ENCODE data around the gene MYO15B.

Gene MYO15B

DNA sequence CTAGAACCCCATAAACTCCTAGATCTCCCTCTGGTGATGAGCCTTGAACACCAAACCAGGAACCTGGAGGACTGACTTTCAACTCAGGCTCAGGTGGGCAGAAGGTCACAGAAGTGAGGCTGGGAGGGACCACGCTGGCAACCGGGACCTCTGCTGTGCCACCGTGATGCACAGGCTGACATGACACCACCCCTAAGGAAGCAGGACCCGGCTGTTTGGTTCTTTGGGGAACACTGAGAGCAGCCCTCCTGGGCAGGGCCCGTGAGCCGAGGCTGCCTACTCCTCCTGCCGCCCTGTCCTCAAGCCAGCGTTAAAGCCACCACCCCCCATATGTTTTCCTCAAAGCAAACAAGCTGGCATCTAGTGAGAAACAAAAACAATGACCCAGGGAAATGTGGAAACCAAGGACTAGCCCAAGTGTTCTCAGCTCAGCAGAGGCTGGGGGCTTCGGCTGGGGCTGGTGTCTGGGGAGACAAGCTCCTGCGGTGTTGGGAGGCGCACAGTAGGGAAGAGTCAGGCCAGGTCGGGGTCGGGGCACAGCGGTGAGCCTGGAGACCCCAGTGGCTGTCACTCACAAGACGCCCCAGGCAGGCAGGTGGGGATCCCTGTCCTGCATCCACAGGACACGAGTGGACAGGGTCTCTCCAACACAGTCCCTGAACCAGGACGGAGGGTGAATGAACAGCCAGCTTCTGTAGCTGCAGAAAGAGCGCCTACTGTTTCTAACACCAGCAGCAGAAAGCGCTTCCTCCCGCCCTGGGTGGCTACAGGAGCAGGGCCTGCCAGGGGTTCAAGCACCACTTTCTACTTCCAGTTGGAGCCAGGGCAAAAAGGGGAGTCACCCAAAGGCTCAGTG is 47.4 kb downstream of the MYO15B start:
- H3K9me2 ChIP-seq (replicated peaks; ENCODE audit: control insufficient read depth, low read length) = no peaks in the 10 kb centered on the region
- peaks cover 37% of the 10 kb centered on the region for H3K36me3 ChIP-seq (ENCODE audit: control insufficient read depth, low read length)
- no peak overlapping the region for H3K4me2 ChIP-seq (ENCODE audit: low read length)
- H3K9me3 ChIP-seq (ENCODE audit: control insufficient read depth, insufficient read depth, low read length) = no peaks in the 10 kb centered on the region
- no peak for TF ChIP-seq EZH2phosphoT487 (IDR thresholded peaks at IDR 0.05; ENCODE audit: borderline replicate concordance, low read length)
- TF ChIP-seq, protein P1, sequence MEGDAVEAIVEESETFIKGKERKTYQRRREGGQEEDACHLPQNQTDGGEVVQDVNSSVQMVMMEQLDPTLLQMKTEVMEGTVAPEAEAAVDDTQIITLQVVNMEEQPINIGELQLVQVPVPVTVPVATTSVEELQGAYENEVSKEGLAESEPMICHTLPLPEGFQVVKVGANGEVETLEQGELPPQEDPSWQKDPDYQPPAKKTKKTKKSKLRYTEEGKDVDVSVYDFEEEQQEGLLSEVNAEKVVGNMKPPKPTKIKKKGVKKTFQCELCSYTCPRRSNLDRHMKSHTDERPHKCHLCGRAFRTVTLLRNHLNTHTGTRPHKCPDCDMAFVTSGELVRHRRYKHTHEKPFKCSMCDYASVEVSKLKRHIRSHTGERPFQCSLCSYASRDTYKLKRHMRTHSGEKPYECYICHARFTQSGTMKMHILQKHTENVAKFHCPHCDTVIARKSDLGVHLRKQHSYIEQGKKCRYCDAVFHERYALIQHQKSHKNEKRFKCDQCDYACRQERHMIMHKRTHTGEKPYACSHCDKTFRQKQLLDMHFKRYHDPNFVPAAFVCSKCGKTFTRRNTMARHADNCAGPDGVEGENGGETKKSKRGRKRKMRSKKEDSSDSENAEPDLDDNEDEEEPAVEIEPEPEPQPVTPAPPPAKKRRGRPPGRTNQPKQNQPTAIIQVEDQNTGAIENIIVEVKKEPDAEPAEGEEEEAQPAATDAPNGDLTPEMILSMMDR (IDR thresholded peaks at IDR 0.05; ENCODE audit: low read depth, low read length, poor library complexity, severe bottlenecking) = no peak
- H3K4me3 ChIP-seq (ENCODE audit: low read length) = no peak overlapping the region
- no peaks in the 10 kb centered on the region; the same call in 1 of the 2 replicates for H3K79me2 ChIP-seq (ENCODE audit: control insufficient read depth, low read length)
- H4K20me1 ChIP-seq (ENCODE audit: control insufficient read depth, insufficient read depth, low read depth, low read length) = no peaks in the 10 kb centered on the region
- peaks cover 21% of the 10 kb centered on the region for H3K4me1 ChIP-seq (ENCODE audit: control insufficient read depth, low read length)
- H3K27ac ChIP-seq (ENCODE audit: low read depth, low read length) = no peak overlapping the region
- H3K27me3 ChIP-seq (ENCODE audit: control insufficient read depth, low read length) = no peaks in the 10 kb centered on the region
- no peaks in the 10 kb centered on the region for H3F3A ChIP-seq (ENCODE audit: control insufficient read depth, insufficient read depth)

DNA sequence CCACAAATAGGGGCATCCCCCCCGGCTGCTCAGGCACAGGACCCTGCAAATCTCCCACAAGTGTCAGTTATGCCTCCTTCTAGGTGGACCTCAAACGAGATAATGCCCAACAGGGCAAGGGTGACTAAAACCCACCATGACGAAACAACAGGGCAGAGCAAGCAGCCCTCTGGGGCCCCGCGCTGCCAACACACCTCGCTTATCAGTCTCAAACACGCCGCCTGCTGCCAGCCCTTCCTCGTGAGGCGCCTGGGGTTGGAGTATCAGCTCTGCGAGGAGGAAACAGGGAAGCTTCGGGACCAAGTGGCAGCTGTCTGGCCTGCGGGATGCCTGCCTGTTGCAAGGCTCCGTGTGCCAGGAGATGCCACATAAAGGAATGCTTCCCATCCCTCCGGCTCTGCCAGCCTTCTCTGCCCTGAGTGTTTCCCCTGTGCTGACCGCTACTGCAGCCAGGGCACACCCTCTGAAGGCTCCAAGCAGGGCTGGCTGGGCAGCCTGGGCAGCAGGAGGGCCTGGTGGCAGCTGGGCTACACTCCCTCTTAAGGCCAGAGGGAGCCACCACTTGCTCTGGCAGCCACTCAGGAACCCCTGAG is 48.1 kb downstream of the MYO15B start:
- H3K4me3 ChIP-seq (ENCODE audit: low read length) = no peak overlapping the region
- H3K36me3 ChIP-seq (ENCODE audit: control insufficient read depth, low read length) = peaks cover 35% of the 10 kb centered on the region
- no peaks in the 10 kb centered on the region for H3K9me2 ChIP-seq (replicated peaks; ENCODE audit: control insufficient read depth, low read length)
- no peaks in the 10 kb centered on the region for H3K27me3 ChIP-seq (ENCODE audit: control insufficient read depth, low read length)
- no peaks in the 10 kb centered on the region for H4K20me1 ChIP-seq (ENCODE audit: control insufficient read depth, insufficient read depth, low read depth, low read length)
- H3K4me2 ChIP-seq (ENCODE audit: low read length) = no peak overlapping the region
- H3K4me1 ChIP-seq (ENCODE audit: control insufficient read depth, low read length) = peaks cover 21% of the 10 kb centered on the region
- H3F3A ChIP-seq (ENCODE audit: control insufficient read depth, insufficient read depth) = no peaks in the 10 kb centered on the region
- TF ChIP-seq, protein P1 (IDR thresholded peaks at IDR 0.05; ENCODE audit: low read depth, low read length, poor library complexity, severe bottlenecking) = no peak
- TF ChIP-seq EZH2phosphoT487 (IDR thresholded peaks at IDR 0.05; ENCODE audit: borderline replicate concordance, low read length) = no peak
- H3K27ac ChIP-seq (ENCODE audit: low read depth, low read length) = no peak overlapping the region
- H3K9me3 ChIP-seq (ENCODE audit: control insufficient read depth, insufficient read depth, low read length) = no peaks in the 10 kb centered on the region
- H3K79me2 ChIP-seq (ENCODE audit: control insufficient read depth, low read length) = no peaks in the 10 kb centered on the region; the same call in 1 of the 2 replicates

DNA sequence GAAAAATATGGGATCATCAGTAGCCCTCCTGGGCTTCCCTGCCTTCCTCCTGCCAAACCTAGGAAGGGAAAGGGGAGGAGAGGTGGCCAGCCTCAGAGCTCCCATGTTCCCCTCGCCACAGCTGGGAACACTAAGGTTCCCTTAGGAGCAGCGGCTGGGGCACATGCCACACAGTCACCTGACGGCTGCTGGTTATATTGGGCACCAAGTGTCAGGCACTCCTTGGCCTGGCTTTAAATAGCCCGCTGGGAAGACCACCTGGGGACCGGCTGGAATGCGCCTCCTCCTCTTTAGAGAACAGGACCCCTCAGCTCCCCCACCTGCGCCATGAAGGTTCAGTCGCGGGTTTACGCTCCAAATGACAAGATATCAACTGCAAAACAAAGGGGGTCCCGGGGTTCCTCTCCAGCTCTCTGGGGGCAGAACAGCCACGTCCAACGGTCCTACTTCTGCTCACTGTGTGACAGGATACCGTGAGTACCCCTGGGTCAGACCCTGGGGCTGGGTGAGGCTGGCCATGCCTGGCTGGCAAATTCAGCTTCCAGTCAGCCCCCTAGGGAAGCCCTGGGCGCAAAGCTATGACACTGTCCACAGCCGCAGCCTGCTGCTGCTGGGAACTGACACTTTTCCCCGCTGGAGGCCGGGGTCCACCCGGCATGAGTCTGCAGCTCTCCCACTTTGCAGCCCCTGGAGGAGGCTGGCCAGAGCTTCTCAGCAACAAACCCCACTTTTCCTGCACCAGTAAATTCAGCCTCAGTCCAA is 49.0 kb downstream of the MYO15B start:
- TF ChIP-seq EZH2phosphoT487 (IDR thresholded peaks at IDR 0.05; ENCODE audit: borderline replicate concordance, low read length) = no peak
- TF ChIP-seq, protein P1 (IDR thresholded peaks at IDR 0.05; ENCODE audit: low read depth, low read length, poor library complexity, severe bottlenecking) = no peak
- Histone ChIP-seq H3K4me2 (ENCODE audit: low read length) (no peak overlapping the region), H3K4me1 (ENCODE audit: control insufficient read depth, low read length) (peaks cover 21% of the 10 kb centered on the region), H3K27ac (ENCODE audit: low read depth, low read length) (no peak overlapping the region), H3K9me3 (ENCODE audit: control insufficient read depth, insufficient read depth, low read length) (no peaks in the 10 kb centered on the region), H3K4me3 (ENCODE audit: low read length) (no peak overlapping the region), H4K20me1 (ENCODE audit: control insufficient read depth, insufficient read depth, low read depth, low read length) (0 out of 2 replicates have a peak, but pooled peaks cover under 1% of the 10 kb centered on the region), H3K79me2 (ENCODE audit: control insufficient read depth, low read length) (no peaks in the 10 kb centered on the region; the same call in 1 of the 2 replicates), H3F3A (ENCODE audit: control insufficient read depth, insufficient read depth) (no peaks in the 10 kb centered on the region), H3K9me2 (replicated peaks; ENCODE audit: control insufficient read depth, low read length) (no peaks in the 10 kb centered on the region), H3K27me3 (ENCODE audit: control insufficient read depth, low read length) (no peaks in the 10 kb centered on the region), H3K36me3 (ENCODE audit: control insufficient read depth, low read length) (peaks cover 34% of the 10 kb centered on the region)

All from DOHH2 (cell line).